H1 (cell line): ENCODE measurements around the gene P3H1. TPM values are rescaled to one million over a fixed set of nuclear protein-coding genes. Genes with fewer than 3 reads are reported as not detected.

Experiments
- BCL11A ChIP-seq, 2 experiments: IDR thresholded peaks; one replicate each; pipeline ENCODE4 v1.6.1; 2011; ENCODE audit warnings: low read depth in 2 of 2, low read length in 2 of 2, mild to moderate bottlenecking in 2 of 2
- KDM5A ChIP-seq: fragments of 200-600 bp; IDR thresholded peaks from 2 replicates; pipeline ENCODE4 v1.7.1; 2012; ENCODE audit warnings: mild to moderate bottlenecking, low read length, inconsistent platforms, mixed read lengths
- POLR2AphosphoS5 ChIP-seq: IDR thresholded peaks from 2 replicates; pipeline ENCODE4 v1.6.1; 2011; ENCODE audit warnings: low read depth, low read length
- SP4 ChIP-seq: IDR thresholded peaks from 2 replicates; pipeline ENCODE4 v1.6.1; 2012; ENCODE audit warnings: low read length, inconsistent platforms
- USF2 ChIP-seq: IDR thresholded peaks from 2 replicates; pipeline ENCODE4 v1.6.1; 2011; ENCODE audit warnings: low read length, improper control_type of control experiment
- polyA plus RNA-seq, 7 experiments: library from polyadenylated mRNA; depleted of rRNA in 3 of 7; stranded (reverse) in 5 of 7; unstranded in 2 of 7; fragments of >200 nt in 5 of 7; fragments of 200-250 nt in 2 of 7; gene quantifications; 1 replicate in 5 of 7; 2 replicates in 1 of 7; 4 replicates in 1 of 7; pipeline versions ENCODE4 v1.2.1 to v1.2.3, GENCODE V29; 2011 to 2013; ENCODE audit warnings: missing spikeins in 2 of 7, mixed read lengths in 2 of 7
- total RNA-seq: library from RNA; stranded (reverse); fragmentation: NEBNext Ultra II Directional; extraction: Animal tissue kit (Norgen Biotek cat#: 25700); gene quantifications from 2 replicates; pipeline ENCODE4 v1.2.1, GENCODE V29; 2021

Gene P3H1
- total and polyA plus RNA-seq, 2 of the 8 experiments (the other 6 are each of a cell fraction or from before 2014, with no cell fraction given): 58.4 to 87.5 TPM

GRCh38 chr1:42788021-42788420 lies 21.2 kb upstream of the P3H1 start (continued):
- TF ChIP-seq POLR2AphosphoS5 (no peak), KDM5A (no peak), BCL11A (IDR thresholded peaks at IDR 0.05; ENCODE audit: low read depth in 2 of 2, low read length in 2 of 2) (no peak), SP4 (no peak), USF2 (no peak)
